Right cardiac atrium (tissue), 5 donors: ENCODE measurements around the gene SERINC3. TPM values are rescaled to one million over a fixed set of nuclear protein-coding genes. Genes with fewer than 3 reads are reported as not detected.
A peak's percentile ranks its signal among the peaks of the same experiment; 100 is the strongest.

Experiments used
- ATAC-seq, 2 donors: fragments of 200-7000 bp; cut with Tn5 transposase; one replicate each; pipeline versions ENCODE4 v1.8.0 to v1.9.1; 2020; ENCODE audit warnings: moderate library complexity in 2 of 2, mild to moderate bottlenecking in 1 of 2
- DNase-seq, 3 donors: peaks; one replicate each; pipeline ENCODE4 v3.0.0-alpha.2; 2020
- H3K27ac ChIP-seq: one replicate; pipeline ENCODE4 v1.5.1; 2013; ENCODE audit warnings: mild to moderate bottlenecking, low read length, control low read depth, moderate library complexity
- H3K27me3 ChIP-seq: one replicate; pipeline ENCODE4 v1.6.1; 2013; ENCODE audit not compliant: control insufficient read depth, insufficient read depth
- H3K4me1 ChIP-seq: one replicate; pipeline ENCODE4 v1.6.1; 2013; ENCODE audit warnings: low read length; ENCODE audit not compliant: control insufficient read depth, insufficient read depth
- H3K4me3 ChIP-seq: one replicate; pipeline ENCODE4 v1.5.1; 2013; ENCODE audit warnings: low read length, control low read depth
- H3K9me3 ChIP-seq: one replicate; pipeline ENCODE4 v1.6.1; 2013; ENCODE audit warnings: low read length; ENCODE audit not compliant: control insufficient read depth
- WGBS: extraction: QIAGEN DNeasy Blood & Tissue Kit; methylation state at CpG from one replicate; pipeline ENCODE4 v1.1.7; 2013; 5-methylcytosine and 5-hydroxymethylcytosine counted together
- intact Hi-C, 4 donors: fragments of 100-400 bp; cut with DNase I; formaldehyde crosslinking; loops; one replicate each; pipeline versions ENCODE4 v1.11.0 to v1.14.0; 2022 to 2023
- polyA plus RNA-seq: library from polyadenylated mRNA; stranded (reverse); fragments of 200-250 nt; gene quantifications from one replicate; pipeline ENCODE4 v1.2.3, GENCODE V29; 2013
- total RNA-seq, 4 donors: library from RNA; stranded (reverse); fragmentation: NEBNext Ultra II Directional; extraction: Animal tissue kit (Norgen Biotek cat#: 25700); gene quantifications; one replicate each; pipeline ENCODE4 v1.2.1, GENCODE V29; 2021
- donor health status: healthy with polysubstance abuse.
- donor health status: DM: no; HTN: yes; CAD: no.
- donor health status: DM: no; HTN: no; CAD: no.
- donor health status: DM: no; HTN: yes; CAD: no; lungs with severe emphysema.
- donor health status: DM: yes; HTN: yes; CAD: no.

Gene SERINC3
- total and polyA plus RNA-seq, 5 donors, result 47.8 to 118 (median 104) TPM

- DNase-seq, result no peak
- Histone ChIP-seq H3K4me1 (peaks cover 2% of the 10 kb centered on the region), H3K27me3 (no peaks in the 10 kb centered on the region), H3K9me3 (no peaks in the 10 kb centered on the region), H3K27ac (no peak overlapping the region), H3K4me3 (no peak overlapping the region)
- intact Hi-C loops, result no loop called here
- WGBS, result 71% methylated on average over 3 of the region's 3 CpGs
- no peak for ATAC-seq
These were observed 30.7 kb upstream of the SERINC3 start for GRCh38 chr20:44552568-44552949.

GRCh38 chr20:44552050-44552449 lies 30.2 kb upstream of the SERINC3 start:
- Histone ChIP-seq H3K4me1 (peaks cover 2% of the 10 kb centered on the region), H3K27ac (no peak overlapping the region)

GRCh38 chr20:44549123-44549522 lies 27.3 kb upstream of the SERINC3 start:
- 35% methylated on average over 4 of the region's 4 CpGs for WGBS
- peak in 1 of 2 donors; percentile 23 for ATAC-seq
- Histone ChIP-seq H3K4me3 (no peak overlapping the region), H3K9me3 (no peaks in the 10 kb centered on the region), H3K27ac (peak overlapping the region; percentile 8), H3K4me1 (peaks cover 2% of the 10 kb centered on the region), H3K27me3 (no peaks in the 10 kb centered on the region)
- no peak for DNase-seq
- intact Hi-C loops, result no loop called here

More at GRCh38 chr20:44552050-44552449, 30.2 kb upstream of the SERINC3 start:
- WGBS, result 80% methylated on average over 4 of the region's 4 CpGs
- no peak for ATAC-seq
- H3K9me3 ChIP-seq, result no peaks in the 10 kb centered on the region
- DNase-seq, result no peak
- no peak overlapping the region for H3K4me3 ChIP-seq
- intact Hi-C loops, result no loop called here
- H3K27me3 ChIP-seq, result no peaks in the 10 kb centered on the region

GRCh38 chr20:44547419-44547818 lies 25.5 kb upstream of the SERINC3 start:
- ATAC-seq (no peak), DNase-seq (no peak)
- Histone ChIP-seq H3K27me3 (no peaks in the 10 kb centered on the region), H3K4me3 (no peak overlapping the region), H3K4me1 (peaks cover 4% of the 10 kb centered on the region), H3K27ac (no peak overlapping the region), H3K9me3 (no peaks in the 10 kb centered on the region)
- intact Hi-C loops, result no loop called here
- WGBS, result 97% methylated on average over 8 of the region's 8 CpGs

- Histone ChIP-seq H3K27me3 (no peaks in the 10 kb centered on the region), H3K9me3 (no peaks in the 10 kb centered on the region), H3K4me3 (no peak overlapping the region), H3K4me1 (peaks cover 2% of the 10 kb centered on the region), H3K27ac (no peak overlapping the region)
- DNase-seq, result no peak
- 41% methylated on average over 5 of the region's 5 CpGs for WGBS
- intact Hi-C loops, result no loop called here
- peak in 1 of 2 donors; percentile 47 for ATAC-seq
These were observed 22.4 kb upstream of the SERINC3 start for GRCh38 chr20:44544263-44544662.

GRCh38 chr20:44543358-44543757 lies 21.5 kb upstream of the SERINC3 start:
- DNase-seq (no peak), ATAC-seq (no peak)
- Histone ChIP-seq H3K4me1 (peaks cover 2% of the 10 kb centered on the region), H3K4me3 (no peak overlapping the region), H3K27ac (no peak overlapping the region), H3K27me3 (no peaks in the 10 kb centered on the region), H3K9me3 (no peaks in the 10 kb centered on the region)
- 64% methylated on average over 3 of the region's 3 CpGs for WGBS
- intact Hi-C loops, result no loop called here

GRCh38 chr20:44542890-44543289 lies 21.0 kb upstream of the SERINC3 start:
- Histone ChIP-seq H3K4me1 (peaks cover 2% of the 10 kb centered on the region), H3K27me3 (no peaks in the 10 kb centered on the region), H3K4me3 (no peak overlapping the region), H3K9me3 (no peaks in the 10 kb centered on the region), H3K27ac (no peak overlapping the region)
- 72% methylated on average over 1 of the region's 1 CpG for WGBS
- DNase-seq (no peak), ATAC-seq (no peak)
- intact Hi-C loops, result no loop called here

- Histone ChIP-seq H3K4me1 (peaks cover 2% of the 10 kb centered on the region), H3K27me3 (no peaks in the 10 kb centered on the region), H3K27ac (no peak overlapping the region), H3K4me3 (no peak overlapping the region), H3K9me3 (no peaks in the 10 kb centered on the region)
- DNase-seq, result no peak
- intact Hi-C loops, result no loop called here
- 36% methylated on average over 4 of the region's 4 CpGs for WGBS
- ATAC-seq, result no peak
These were observed 20.1 kb upstream of the SERINC3 start for GRCh38 chr20:44541992-44542391.

DNA sequence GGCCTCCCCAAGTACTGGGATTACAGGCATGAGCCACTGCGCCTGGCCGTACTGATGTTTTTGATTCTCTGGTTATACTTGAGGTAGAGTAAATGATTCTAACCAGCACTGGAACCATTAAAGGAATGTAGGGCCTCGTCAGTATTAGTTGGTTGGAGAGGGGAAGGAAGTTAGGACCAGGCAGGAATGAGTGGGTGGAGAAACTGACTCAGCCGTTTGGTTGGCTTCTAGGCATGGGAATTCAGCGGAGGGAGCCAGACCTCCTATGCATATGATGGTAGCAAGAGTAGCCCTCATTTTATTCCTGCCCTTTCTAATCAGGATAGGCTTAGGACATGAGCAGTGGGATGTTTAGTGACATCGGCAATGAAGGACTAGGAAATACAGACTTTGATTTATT lies 19.0 kb upstream of the SERINC3 start:
- Histone ChIP-seq H3K4me1 (peaks cover 2% of the 10 kb centered on the region), H3K27me3 (no peaks in the 10 kb centered on the region), H3K27ac (no peak overlapping the region), H3K4me3 (no peak overlapping the region), H3K9me3 (no peaks in the 10 kb centered on the region)
- intact Hi-C loops, result no loop called here
- DNase-seq (no peak), ATAC-seq (peak; percentile 28 to 64)
- WGBS, result 54% methylated on average over 6 of the region's 6 CpGs

- Histone ChIP-seq H3K9me3 (no peaks in the 10 kb centered on the region), H3K27ac (no peak overlapping the region), H3K27me3 (no peaks in the 10 kb centered on the region), H3K4me1 (peaks cover under 1% of the 10 kb centered on the region), H3K4me3 (no peak overlapping the region)
- WGBS, result 37% methylated on average over 1 of the region's 1 CpG
- no peak for ATAC-seq
- DNase-seq, result no peak
- intact Hi-C loops, result loop anchor here in 3 of 4 donors (2.0 to 10.0 kb wide), 3 partner anchors 67 to 79 kb away; no protein-coding TSS in a partner anchor
These were observed 16.1 kb upstream of the SERINC3 start for GRCh38 chr20:44537993-44538392.

GRCh38 chr20:44536175-44536574 lies 14.3 kb upstream of the SERINC3 start:
- H3K4me1 ChIP-seq, result peaks cover 5% of the 10 kb centered on the region
- no peaks in the 10 kb centered on the region for H3K9me3 ChIP-seq
- intact Hi-C loops, result loop anchor here in 2 of 4 donors (5.0 to 10.0 kb wide), 2 partner anchors 69 to 81 kb away; no protein-coding TSS in a partner anchor
- H3K4me3 ChIP-seq, result no peak overlapping the region
- H3K27ac ChIP-seq, result no peak overlapping the region
- no peak for ATAC-seq
- H3K27me3 ChIP-seq, result no peaks in the 10 kb centered on the region
- WGBS, result 90% methylated on average over 3 of the region's 3 CpGs
- DNase-seq, result no peak

DNA sequence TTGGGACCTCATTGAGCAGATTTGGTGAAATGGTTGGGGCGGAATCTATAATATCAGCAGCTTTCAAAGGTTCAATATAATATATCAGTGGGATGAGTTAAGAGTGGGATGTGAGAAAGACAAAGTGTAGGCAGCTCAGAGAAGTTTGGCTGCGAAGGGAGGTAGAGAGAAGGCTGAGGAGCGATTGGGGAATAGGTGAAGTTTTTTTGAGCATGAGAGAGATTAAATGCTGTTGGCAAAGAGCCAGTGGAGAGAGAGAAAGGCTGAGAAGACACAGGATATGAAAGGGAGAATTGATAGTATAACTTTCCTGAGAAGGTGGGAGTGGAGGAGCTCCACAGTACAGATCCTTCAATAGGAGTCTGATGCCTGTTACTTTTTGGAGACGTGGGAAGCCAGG lies 12.1 kb upstream of the SERINC3 start:
- WGBS, result 61% methylated on average over 4 of the region's 4 CpGs

More for the DNA sequence above, 12.1 kb upstream of the SERINC3 start:
- peaks cover 5% of the 10 kb centered on the region for H3K4me1 ChIP-seq
- intact Hi-C loops, result loop anchor here in 2 of 4 donors (5.0 to 10.0 kb wide), 2 partner anchors 68 to 71 kb away; no protein-coding TSS in a partner anchor
- no peak for DNase-seq
- H3K27ac ChIP-seq, result no peak overlapping the region
- H3K4me3 ChIP-seq, result no peak overlapping the region
- ATAC-seq, result no peak
- no peaks in the 10 kb centered on the region for H3K9me3 ChIP-seq
- no peaks in the 10 kb centered on the region for H3K27me3 ChIP-seq
